Testis (tissue), 3 donors: ENCODE results near the gene SNX8. TPM values are rescaled to one million over a fixed set of nuclear protein-coding genes. Genes with fewer than 3 reads are reported as not detected.
"Not testable (repeated sequence)": the region's sequence is repeated elsewhere in the genome, so short reads cannot be mapped to it uniquely, and the experiment has no call there.

ENCODE experiments used
- DNase-seq: peaks from one replicate; pipeline ENCODE4 v3.0.0-alpha.2; 2019
- H3K27ac ChIP-seq, 2 donors: fragments of 200-600 bp; sonication (generic); one replicate each; pipeline ENCODE4 v1.5.1; 2019
- H3K27me3 ChIP-seq: fragments of 200-600 bp; sonication (generic); one replicate; pipeline ENCODE4 v1.5.1; 2019
- H3K36me3 ChIP-seq: fragments of 200-600 bp; sonication (generic); one replicate; pipeline ENCODE4 v1.5.1; 2017; ENCODE audit warnings: low read depth; ENCODE audit errors: missing control alignments
- H3K4me1 ChIP-seq: fragments of 200-600 bp; sonication (generic); one replicate; pipeline ENCODE4 v1.5.1; 2019
- H3K4me3 ChIP-seq, 2 donors: fragments of 200-600 bp; sonication (generic); one replicate each; pipeline ENCODE4 v1.5.1; 2017 to 2019
- H3K9me3 ChIP-seq: fragments of 200-600 bp; sonication (generic); one replicate; pipeline ENCODE4 v1.5.1; 2017
- POLR2A ChIP-seq: fragments of 450-650 bp; IDR thresholded peaks from one replicate; pipeline ENCODE4 v1.6.1; 2017; ENCODE audit warnings: antibody characterized with exemption, mild to moderate bottlenecking, moderate library complexity
- WGBS, 2 donors: methylation state at CpG; one replicate each; pipeline ENCODE4 v1.1.5; 2018; 5-methylcytosine and 5-hydroxymethylcytosine counted together
- intact Hi-C: fragments of 100-400 bp; cut with DNase I; formaldehyde crosslinking; loops from one replicate; pipeline ENCODE4 v1.15.1; 2023; ENCODE audit warnings: low total_unique reads
- polyA plus RNA-seq: library from polyadenylated mRNA; stranded (reverse); fragments of 350-450 nt; fragmentation: Illumina TruSeq; extraction: RNeasy Lipid Tissue Mini Kit (QIAGEN cat#74804); gene quantifications from one replicate; pipeline ENCODE4 v1.2.3, GENCODE V29; 2014; ENCODE audit warnings: low read depth, low replicate concordance; ENCODE audit not compliant: insufficient read depth
- total RNA-seq, 2 donors: library from RNA; depleted of rRNA; stranded (reverse); fragments of >200 nt; gene quantifications; one replicate each; pipeline ENCODE4 v1.2.3, GENCODE V29; 2016
- TF ChIP-seq, protein P1 (sequence below), 3 experiments: fragments of 450-650 bp in 2 of 3; fragments of 200-600 bp in 1 of 3; sonication (generic) in 1 of 3; IDR thresholded peaks; one replicate each; pipeline ENCODE4 v1.5.1; 2016 to 2019; ENCODE audit warnings: antibody characterized with exemption in 3 of 3, mild to moderate bottlenecking in 2 of 3, moderate library complexity in 1 of 3

The SNX8 gene
- total and polyA plus RNA-seq, 3 donors from 2014 or later = 50.9 to 90.8 (median 66.8) TPM

DNA sequence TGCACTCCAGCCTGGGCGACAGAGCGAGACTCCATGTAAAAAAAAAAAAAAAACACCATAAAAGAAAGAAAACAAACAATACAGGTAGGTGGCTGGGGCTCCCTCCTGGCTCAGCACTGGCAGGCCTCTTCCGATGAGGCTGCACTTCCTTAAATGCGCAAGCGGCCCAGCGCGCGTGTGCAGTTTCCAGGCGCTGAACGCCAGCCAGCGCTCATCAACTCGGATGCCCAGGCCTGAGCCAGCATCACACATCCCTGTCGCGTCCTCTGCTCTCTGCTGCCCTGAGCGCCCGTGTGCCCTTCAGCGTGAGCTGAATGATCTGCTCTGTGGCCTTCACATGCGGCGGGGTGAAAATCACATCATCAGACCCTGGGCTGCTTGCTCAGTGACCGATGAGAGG, 40.4 kb downstream of the SNX8 start:
- no peaks in the 10 kb centered on the region for H3K36me3 ChIP-seq
- WGBS, 2 donors = 67 to 86% methylated on average over 16 to 20 of the region's 20 CpGs
- H3K9me3 ChIP-seq = no peaks in the 10 kb centered on the region
- intact Hi-C loops = no loop called here
- no peak overlapping the region for H3K27ac ChIP-seq
- H3K4me3 ChIP-seq = no peak overlapping the region
- no peak for TF ChIP-seq POLR2A
- TF ChIP-seq, protein P1, sequence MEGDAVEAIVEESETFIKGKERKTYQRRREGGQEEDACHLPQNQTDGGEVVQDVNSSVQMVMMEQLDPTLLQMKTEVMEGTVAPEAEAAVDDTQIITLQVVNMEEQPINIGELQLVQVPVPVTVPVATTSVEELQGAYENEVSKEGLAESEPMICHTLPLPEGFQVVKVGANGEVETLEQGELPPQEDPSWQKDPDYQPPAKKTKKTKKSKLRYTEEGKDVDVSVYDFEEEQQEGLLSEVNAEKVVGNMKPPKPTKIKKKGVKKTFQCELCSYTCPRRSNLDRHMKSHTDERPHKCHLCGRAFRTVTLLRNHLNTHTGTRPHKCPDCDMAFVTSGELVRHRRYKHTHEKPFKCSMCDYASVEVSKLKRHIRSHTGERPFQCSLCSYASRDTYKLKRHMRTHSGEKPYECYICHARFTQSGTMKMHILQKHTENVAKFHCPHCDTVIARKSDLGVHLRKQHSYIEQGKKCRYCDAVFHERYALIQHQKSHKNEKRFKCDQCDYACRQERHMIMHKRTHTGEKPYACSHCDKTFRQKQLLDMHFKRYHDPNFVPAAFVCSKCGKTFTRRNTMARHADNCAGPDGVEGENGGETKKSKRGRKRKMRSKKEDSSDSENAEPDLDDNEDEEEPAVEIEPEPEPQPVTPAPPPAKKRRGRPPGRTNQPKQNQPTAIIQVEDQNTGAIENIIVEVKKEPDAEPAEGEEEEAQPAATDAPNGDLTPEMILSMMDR (IDR thresholded peaks at IDR 0.05) = no peak
- H3K4me1 ChIP-seq = peaks cover 3% of the 10 kb centered on the region
- no peak for DNase-seq
- no peaks in the 10 kb centered on the region for H3K27me3 ChIP-seq

DNA sequence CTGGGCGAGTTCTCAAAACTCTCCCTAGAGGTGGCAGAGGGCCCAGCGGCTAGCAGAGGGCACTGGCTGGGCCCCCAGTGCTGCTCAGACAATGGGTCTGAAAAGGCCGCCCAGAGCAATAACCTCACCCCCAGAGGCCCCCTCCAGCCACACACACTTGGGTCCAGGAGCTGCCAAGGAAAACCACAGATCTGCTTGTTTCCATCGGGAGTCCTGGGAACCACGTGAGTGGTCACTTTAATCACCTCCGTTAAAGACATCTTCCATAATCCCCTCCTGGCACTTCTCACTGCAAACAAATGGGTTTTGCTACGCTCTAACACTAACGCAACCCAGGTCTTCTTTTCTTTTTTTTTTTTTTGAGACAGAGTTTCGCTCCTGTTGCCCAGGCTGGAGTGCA, 42.2 kb downstream of the SNX8 start:
- H3K4me3 ChIP-seq = no peak overlapping the region
- peaks cover 3% of the 10 kb centered on the region for H3K4me1 ChIP-seq
- WGBS, 2 donors = 89 to 90% methylated on average over 8 to 9 of the region's 9 CpGs
- no peaks in the 10 kb centered on the region for H3K27me3 ChIP-seq
- TF ChIP-seq, protein P1 (IDR thresholded peaks at IDR 0.05) = no peak
- no peaks in the 10 kb centered on the region for H3K9me3 ChIP-seq
- no peak for DNase-seq
- intact Hi-C loops = no loop called here
- H3K27ac ChIP-seq = no peak overlapping the region
- no peaks in the 10 kb centered on the region for H3K36me3 ChIP-seq

DNA sequence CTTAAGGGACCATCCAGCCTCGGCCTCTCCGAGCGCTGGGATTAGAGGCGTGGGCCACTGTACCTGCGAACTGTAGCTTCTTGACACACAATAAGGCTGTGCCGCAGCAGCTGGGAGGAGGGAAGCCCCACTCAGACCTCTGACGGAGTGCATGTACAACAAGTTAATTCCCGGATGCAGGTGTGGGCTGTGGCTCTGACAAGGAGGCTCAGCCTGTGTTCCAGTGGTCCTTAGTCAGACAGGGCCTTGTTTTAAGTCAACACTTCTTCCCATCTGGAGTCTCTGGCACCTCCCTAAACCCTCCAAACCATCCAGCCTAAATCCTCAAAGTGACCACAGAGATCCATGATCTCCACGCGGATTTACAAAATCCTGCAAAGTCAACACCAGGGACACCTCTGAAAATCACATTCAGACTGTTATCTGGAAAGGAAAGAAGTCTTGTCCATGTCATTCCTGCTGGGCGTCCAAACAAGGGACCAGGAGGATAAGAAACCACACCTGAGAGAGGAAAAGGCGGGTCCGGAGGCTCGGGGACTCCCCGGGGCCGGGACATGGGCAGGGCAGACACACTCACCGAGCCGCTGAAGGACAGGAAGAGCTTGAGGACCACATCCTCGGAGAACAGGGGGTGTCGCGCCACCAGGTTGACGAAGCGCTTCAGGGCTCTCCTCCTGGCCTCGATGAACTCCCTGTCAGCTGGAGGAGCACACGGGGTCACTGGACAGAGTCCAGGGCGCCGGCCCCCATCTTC, 42.8 kb downstream of the SNX8 start:
- TF ChIP-seq POLR2A = no peak
- TF ChIP-seq, protein P1 (IDR thresholded peaks at IDR 0.05) = no peak
- DNase-seq = no peak
- no peak overlapping the region for H3K27ac ChIP-seq
- H3K36me3 ChIP-seq = no peaks in the 10 kb centered on the region
- intact Hi-C loops = no loop called here
- H3K27me3 ChIP-seq = no peaks in the 10 kb centered on the region
- H3K4me3 ChIP-seq = no peak overlapping the region
- peaks cover 3% of the 10 kb centered on the region for H3K4me1 ChIP-seq
- WGBS, 2 donors = 89 to 93% methylated on average over 22 to 27 of the region's 27 CpGs
- no peaks in the 10 kb centered on the region for H3K9me3 ChIP-seq

DNA sequence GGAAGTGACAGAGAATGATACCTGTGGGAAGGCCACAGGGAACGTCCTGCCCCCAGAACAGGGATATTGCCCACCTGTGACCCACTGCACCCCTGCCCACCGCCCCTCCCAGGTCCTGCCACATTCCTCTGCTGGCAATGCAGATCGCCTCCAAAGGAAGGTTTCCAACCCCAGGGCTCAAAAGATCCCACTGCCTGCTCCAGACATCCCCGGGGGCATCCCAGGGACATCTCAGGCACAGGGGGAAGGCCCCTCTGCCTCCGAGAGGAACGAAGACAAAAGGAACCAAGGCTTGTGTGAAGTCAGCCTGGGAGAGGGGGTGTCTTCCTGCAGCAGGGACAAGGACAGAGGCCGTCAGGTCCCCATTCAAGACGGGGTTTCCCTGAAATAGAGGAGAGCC, 43.7 kb downstream of the SNX8 start:
- Histone ChIP-seq H3K4me1 (peaks cover 3% of the 10 kb centered on the region), H3K36me3 (no peaks in the 10 kb centered on the region), H3K9me3 (no peaks in the 10 kb centered on the region), H3K4me3 (no peak overlapping the region), H3K27me3 (no peaks in the 10 kb centered on the region), H3K27ac (no peak overlapping the region)
- no peak for DNase-seq
- TF ChIP-seq, protein P1 (IDR thresholded peaks at IDR 0.05) = no peak
- no peak for TF ChIP-seq POLR2A
- WGBS, 2 donors = 87 to 91% methylated on average over 5 to 8 of the region's 8 CpGs
- intact Hi-C loops = no loop called here

DNA sequence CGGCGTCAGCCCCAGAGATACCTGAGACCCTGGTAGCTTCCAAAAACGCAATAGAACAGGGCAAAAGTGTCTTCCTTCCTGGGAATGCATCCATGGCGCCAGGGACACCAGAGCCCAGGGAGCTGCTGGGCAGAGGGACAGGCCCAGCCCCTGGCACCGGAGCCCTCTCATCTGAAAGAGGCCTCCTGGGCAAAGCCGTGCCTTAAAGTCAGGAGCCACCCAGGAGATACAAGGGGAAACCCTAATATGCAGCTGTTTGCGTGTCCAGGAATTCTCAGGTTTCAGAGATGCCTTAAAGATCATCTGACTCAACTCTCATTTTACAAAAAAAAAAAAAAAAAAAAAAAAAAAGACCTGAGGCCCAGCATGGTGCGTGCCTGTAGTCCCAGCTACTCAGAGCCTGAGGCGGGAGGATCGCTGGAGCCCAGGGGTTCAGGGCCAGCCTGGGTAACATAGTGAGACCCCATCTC, 44.2 kb downstream of the SNX8 start:
- 82 to 91% methylated on average over 9 to 10 of the region's 10 CpGs for WGBS, 2 donors
- H3K27ac ChIP-seq = no peak overlapping the region

DNA sequence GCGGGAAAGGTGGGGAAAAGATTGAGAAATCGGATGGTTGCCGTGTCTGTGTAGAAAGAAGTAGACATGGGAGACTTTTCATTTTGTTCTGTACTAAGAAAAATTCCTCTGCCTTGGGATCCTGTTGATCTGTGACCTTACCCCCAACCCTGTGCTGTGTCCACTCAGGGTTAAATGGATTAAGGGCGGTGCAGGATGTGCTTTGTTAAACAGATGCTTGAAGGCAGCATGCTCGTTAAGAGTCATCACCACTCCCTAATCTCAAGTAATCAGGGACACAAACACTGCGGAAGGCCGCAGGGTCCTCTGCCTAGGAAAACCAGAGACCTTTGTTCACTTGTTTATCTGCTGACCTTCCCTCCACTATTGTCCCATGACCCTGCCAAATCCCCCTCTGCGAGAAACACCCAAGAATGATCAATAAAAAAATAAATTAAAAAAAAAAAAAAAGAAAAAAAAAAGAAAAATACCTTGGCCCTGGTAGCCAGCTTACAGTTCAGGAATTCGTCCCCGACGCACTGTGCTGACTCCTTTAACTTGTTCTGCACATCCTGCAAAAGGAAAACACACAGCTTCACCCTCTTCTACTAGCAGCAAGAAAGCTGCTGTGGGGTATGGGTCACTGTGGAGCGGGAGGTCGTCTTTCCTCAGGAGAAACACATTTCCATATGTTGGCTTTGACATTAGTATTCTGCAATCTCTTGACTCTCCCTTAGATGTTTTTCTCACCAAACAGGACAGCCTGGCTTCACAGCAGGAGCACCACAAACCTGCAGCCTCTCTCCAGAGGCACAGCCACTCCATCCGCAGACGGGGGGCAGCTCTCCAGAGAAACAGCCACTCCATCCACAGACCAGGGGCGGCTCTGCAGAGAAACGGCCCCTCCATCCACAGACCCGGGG, 44.9 kb downstream of the SNX8 start:
- 59 to 70% methylated on average over 15 to 17 of the region's 18 CpGs for WGBS, 2 donors
- intact Hi-C loops, H3K27me3 ChIP-seq, H3K4me1 ChIP-seq, H3K36me3 ChIP-seq, H3K4me3 ChIP-seq, DNase-seq, H3K9me3 ChIP-seq, H3K27ac ChIP-seq: not testable (repeated sequence)

More for the DNA sequence above, 44.2 kb downstream of the SNX8 start:
- intact Hi-C loops = no loop called here
- H3K4me3 ChIP-seq = no peak overlapping the region
- H3K9me3 ChIP-seq = no peaks in the 10 kb centered on the region
- H3K36me3 ChIP-seq = no peaks in the 10 kb centered on the region
- DNase-seq = no peak
- H3K27me3 ChIP-seq = no peaks in the 10 kb centered on the region
- H3K4me1 ChIP-seq = peaks cover 3% of the 10 kb centered on the region
- TF ChIP-seq POLR2A = no peak
- TF ChIP-seq, protein P1 (IDR thresholded peaks at IDR 0.05) = no peak
